A549 (cell line): ENCODE results near the gene CUL1. TPM values are rescaled to one million over a fixed set of nuclear protein-coding genes. Genes with fewer than 3 reads are reported as not detected.

Experiments
- ATAC-seq, 2 experiments: fragments of 200-7000 bp in 1 of 2; fragments of >200 bp in 1 of 2; cut with Nextera tagmentation in 1 of 2; cut with Tn5 transposase in 1 of 2; 3 replicates each; pipeline versions ENCODE4 v1.8.0 to v1.9.1; 2018 to 2020; ENCODE audit warnings: mild to moderate bottlenecking in 1 of 2, moderate library complexity in 1 of 2
- CTCF ChIA-PET: fragments of 300-600 bp; sonication (Branson Sonifier 250); formaldehyde crosslinking; extraction: SDS; loops from one replicate; lab custom pipeline; 2021; ENCODE audit warnings: antibody characterized with exemption, inconsistent platforms; lab: Yijun Ruan, JAX
- POLR2A ChIA-PET: fragments of 350-600 bp; formaldehyde crosslinking; extraction: SDS; loops from one replicate; lab custom pipeline; 2021; ENCODE audit warnings: antibody characterized with exemption, inconsistent platforms; lab: Yijun Ruan, JAX
- DNase-seq, 2 experiments: peaks; one replicate each; pipeline versions ENCODE4 v3.0.0 to v3.0.0-alpha.2; 2011 to 2016; ENCODE audit warnings: low read depth in 1 of 2, low spot score in 1 of 2
- FAIRE-seq: peaks from 2 replicates; lab custom pipeline; 2011; peaks lifted over from hg19 to GRCh38; lab: Jason Lieb, UNC
- H3K27ac ChIP-seq, 2 experiments: fragments of >200 bp; sonication (Bioruptor Twin); formaldehyde crosslinking; 3 replicates each; pipeline ENCODE4 v1.5.1; 2016 to 2017
- H3K4me1 ChIP-seq: fragments of >200 bp; sonication (Bioruptor Twin); formaldehyde crosslinking; 3 replicates; pipeline ENCODE4 v1.6.1; 2016
- H3K4me2 ChIP-seq: fragments of >200 bp; sonication (Bioruptor Twin); formaldehyde crosslinking; 3 replicates; pipeline ENCODE4 v1.6.1; 2016
- H3K4me3 ChIP-seq: fragments of >200 bp; sonication (Bioruptor Twin); formaldehyde crosslinking; 3 replicates; pipeline ENCODE4 v1.5.1; 2016
- H3K9me3 ChIP-seq: fragments of >200 bp; sonication (Bioruptor Twin); formaldehyde crosslinking; 3 replicates; pipeline ENCODE4 v1.6.1; 2016
- BCL3 ChIP-seq: fragments of >200 bp; sonication (Bioruptor Twin); formaldehyde crosslinking; IDR thresholded peaks from 3 replicates; pipeline ENCODE4 v1.6.1; 2016
- CTCF ChIP-seq: fragments of >200 bp; sonication (Bioruptor Twin); formaldehyde crosslinking; IDR thresholded peaks from 3 replicates; pipeline ENCODE4 v1.5.1; 2016
- EHMT2 ChIP-seq: fragments of 200-600 bp; sonication (generic); IDR thresholded peaks from 2 replicates; pipeline ENCODE4 v1.6.1; 2016; ENCODE audit warnings: antibody characterized with exemption, low read depth, mild to moderate bottlenecking, moderate library complexity
- ESRRA ChIP-seq: fragments of 150-350 bp; IDR thresholded peaks from 2 replicates; pipeline ENCODE4 v1.6.1; 2014; ENCODE audit warnings: mild to moderate bottlenecking, low read length, borderline replicate concordance
- FOXS1 ChIP-seq: fragments of 250-450 bp; sonication (Bioruptor Pico); IDR thresholded peaks from 2 replicates; pipeline ENCODE4 v1.5.0; 2020; ENCODE audit warnings: mild to moderate bottlenecking, moderate library complexity
- HEYL ChIP-seq: fragments of 250-450 bp; sonication (Bioruptor Pico); IDR thresholded peaks from 2 replicates; pipeline ENCODE4 v1.8.0; 2021; ENCODE audit warnings: mild to moderate bottlenecking, moderate library complexity
- HMGXB4 ChIP-seq: fragments of 250-450 bp; sonication (Bioruptor Pico); IDR thresholded peaks from 2 replicates; pipeline ENCODE4 v1.5.0; 2021; ENCODE audit warnings: mild to moderate bottlenecking, moderate library complexity, borderline replicate concordance
- HOXB13 ChIP-seq: fragments of 250-450 bp; sonication (Bioruptor Pico); IDR thresholded peaks from 2 replicates; pipeline ENCODE4 v1.5.0; 2020; ENCODE audit warnings: low read depth, mild to moderate bottlenecking, moderate library complexity
- HOXB5 ChIP-seq: fragments of 250-450 bp; sonication (Bioruptor Pico); IDR thresholded peaks from 2 replicates; pipeline ENCODE4 v1.5.0; 2020; ENCODE audit warnings: mild to moderate bottlenecking, moderate library complexity
- JUNB ChIP-seq: fragments of >200 bp; sonication (Bioruptor Twin); formaldehyde crosslinking; IDR thresholded peaks from 2 replicates; pipeline ENCODE4 v1.6.1; 2016
- KDM5A ChIP-seq: fragments of 200-600 bp; sonication (generic); IDR thresholded peaks from 2 replicates; pipeline ENCODE4 v1.6.1; 2016; ENCODE audit warnings: antibody characterized with exemption, mild to moderate bottlenecking
- MAX ChIP-seq: IDR thresholded peaks from 2 replicates; pipeline ENCODE4 v1.6.1; 2012
- NPAS2 ChIP-seq: fragments of 250-450 bp; sonication (Bioruptor Pico); IDR thresholded peaks from 2 replicates; pipeline ENCODE4 v1.8.0; 2022; ENCODE audit warnings: mild to moderate bottlenecking, moderate library complexity, borderline replicate concordance
- PBX3 ChIP-seq: IDR thresholded peaks from 2 replicates; pipeline ENCODE4 v1.6.1; 2012
- POLR2A ChIP-seq: IDR thresholded peaks from 2 replicates; pipeline ENCODE4 v1.6.1; 2012; ENCODE audit warnings: mild to moderate bottlenecking, low read length
- POLR2AphosphoS2 ChIP-seq: conservative IDR thresholded peaks from 2 replicates; pipeline ENCODE4 v1.6.1; 2012; ENCODE audit warnings: low read length, improper control_type of control experiment, inconsistent platforms
- RARB ChIP-seq: fragments of 250-450 bp; sonication (Bioruptor Pico); IDR thresholded peaks from 2 replicates; pipeline ENCODE4 v1.8.0; 2021; ENCODE audit warnings: mild to moderate bottlenecking, moderate library complexity
- REST ChIP-seq: fragments of 200-600 bp; sonication (generic); IDR thresholded peaks from 2 replicates; pipeline ENCODE4 v1.6.1; 2016; ENCODE audit warnings: antibody characterized with exemption, mild to moderate bottlenecking, moderate library complexity
- RFX5 ChIP-seq: fragments of 450-650 bp; IDR thresholded peaks from 2 replicates; pipeline ENCODE4 v1.7.1; 2014; ENCODE audit warnings: antibody characterized with exemption, mild to moderate bottlenecking, moderate library complexity
- SREBF2 ChIP-seq: fragments of 450-650 bp; IDR thresholded peaks from 2 replicates; pipeline ENCODE4 v1.6.1; 2014; ENCODE audit warnings: mild to moderate bottlenecking, moderate library complexity
- TFCP2L1 ChIP-seq: fragments of 250-450 bp; sonication (Bioruptor Pico); IDR thresholded peaks from 2 replicates; pipeline ENCODE4 v1.5.0; 2021; ENCODE audit warnings: mild to moderate bottlenecking
- ZFP36 ChIP-seq: fragments of 450-650 bp; IDR thresholded peaks from 2 replicates; pipeline ENCODE4 v1.6.1; 2014; ENCODE audit warnings: borderline replicate concordance; ENCODE audit not compliant: partially characterized antibody
- WGBS: methylation state at CpG from one replicate; pipeline ENCODE4 v1.1.6; 2017; ENCODE audit errors: missing lambda C conversion rate; 5-methylcytosine and 5-hydroxymethylcytosine counted together
- polyA plus RNA-seq, 4 experiments: library from polyadenylated mRNA; depleted of rRNA in 3 of 4; stranded (reverse); fragments of >200 nt; fragmentation: RNase III in 1 of 4; extraction: RNeasy Plus Mini Kit Qiagen cat#74134 plus additional on column Dnase treatment in 1 of 4; gene quantifications; 2 replicates in 3 of 4; 3 replicates in 1 of 4; pipeline ENCODE4 v1.2.3, GENCODE V29; 2011 to 2017

The CUL1 gene
- polyA plus RNA-seq, 2 of the 4 experiments (the other 2 are of a cell fraction) = 57.9 to 70.6 TPM

- POLR2A ChIA-PET = no interaction called here
- Histone ChIP-seq H3K4me1 (peaks cover 17% of the 10 kb centered on the region; the same call in 2 of the 3 replicates), H3K27ac (no peak overlapping the region), H3K4me3 (no peak overlapping the region), H3K9me3 (no peaks in the 10 kb centered on the region), H3K4me2 (peak overlapping the region; percentile 7; the same call in 1 of the 3 replicates)
- FAIRE-seq (no peak), ATAC-seq (no peak), DNase-seq (no peak)
- CTCF ChIA-PET = interaction anchor here (0.6 to 1.2 kb wide), 5 partner anchors 28 to 273 kb away, joined by 3 to 4 read pairs (median 3); no protein-coding TSS in a partner anchor
- 84% methylated on average over 9 of the region's 9 CpGs for WGBS
- TF ChIP-seq TFCP2L1 (CRISPR knock-in tag) (no peak), BCL3 (no peak), EHMT2 (no peak), POLR2AphosphoS2 (no peak), KDM5A (no peak), HMGXB4 (no peak), PBX3 (no peak), NPAS2 (CRISPR knock-in tag) (no peak), POLR2A (no peak), HEYL (no peak), ZFP36 (no peak), JUNB (no peak), SREBF2 (no peak), HOXB5 (no peak), RARB (CRISPR knock-in tag) (no peak), FOXS1 (no peak), CTCF (no peak)
These were observed 149.4 kb downstream of the CUL1 start for GRCh38 chr7:148847815-148848734.

GRCh38 chr7:148849393-148850098 is 150.8 kb downstream of the CUL1 start:
- ChIA-PET CTCF (interaction anchor here (0.7 to 1.2 kb wide), 4 partner anchors 13 to 274 kb away, joined by 3 to 4 read pairs (median 3); no protein-coding TSS in a partner anchor), POLR2A (no interaction called here)
- H3K4me3 ChIP-seq = no peak overlapping the region
- FAIRE-seq (no peak), ATAC-seq (no peak), DNase-seq (no peak)
- H3K4me1 ChIP-seq = peaks cover 17% of the 10 kb centered on the region; the same call in 2 of the 3 replicates
- peak overlapping the region in 1 of 2 experiments; percentile 3; a peak in 1 of 6 replicates for H3K27ac ChIP-seq
- TF ChIP-seq REST (no peak), PBX3 (no peak), ESRRA (no peak), FOXS1 (no peak), HOXB13 (no peak), RFX5 (no peak), NPAS2 (CRISPR knock-in tag) (no peak), MAX (no peak), HOXB5 (no peak)
- no peaks in the 10 kb centered on the region for H3K9me3 ChIP-seq
- WGBS = 86% methylated on average over 7 of the region's 7 CpGs
- H3K4me2 ChIP-seq = no peak overlapping the region
